ENCODE results near the gene ATXN10. TPM values are rescaled to one million over a fixed set of nuclear protein-coding genes. Genes with fewer than 3 reads are reported as not detected.
"Not testable (repeated sequence)": the region's sequence is repeated elsewhere in the genome, so short reads cannot be mapped to it uniquely, and the experiment has no call there.

The ATXN10 gene
- total RNA-seq, 1 donor from 2014 or later: 99.7 TPM

- Mint-ChIP-seq H3K4me1 (peaks cover 28% of the 10 kb centered on the region), H3K4me3 (no peak overlapping the region), H3K36me3 (ENCODE audit: low read depth) (peaks cover 9% of the 10 kb centered on the region), H3K9me3 (no peaks in the 10 kb centered on the region), H3K27ac (no peak overlapping the region), H3K27me3 (no peaks in the 10 kb centered on the region)
- intact Hi-C loops (cut with micrococcal nuclease): no loop called here
- no peak for DNase-seq
- CTCF ChIA-PET: no interaction called here
- no peak for TF ChIP-seq CTCF (IDR thresholded peaks at IDR 0.05)
- POLR2A ChIA-PET: no interaction called here
- ATAC-seq (ENCODE audit: low read depth): no peak
These were observed 9.5 kb downstream of the ATXN10 start for GRCh38 chr22:45680932-45681700.

GRCh38 chr22:45682064-45682463 is 10.4 kb downstream of the ATXN10 start:
- no peak for TF ChIP-seq CTCF (IDR thresholded peaks at IDR 0.05)
- Mint-ChIP-seq H3K27ac (no peak overlapping the region), H3K27me3 (no peaks in the 10 kb centered on the region), H3K36me3 (ENCODE audit: low read depth) (peaks cover 6% of the 10 kb centered on the region), H3K4me1 (peaks cover 32% of the 10 kb centered on the region), H3K4me3 (no peak overlapping the region), H3K9me3 (no peaks in the 10 kb centered on the region)
- ChIA-PET CTCF (no interaction called here), POLR2A (no interaction called here)
- intact Hi-C loops (cut with micrococcal nuclease): no loop called here
- ATAC-seq (ENCODE audit: low read depth) (no peak), DNase-seq (no peak)

GRCh38 chr22:45682773-45683172 is 11.1 kb downstream of the ATXN10 start:
- CTCF ChIA-PET; H3K27ac Mint-ChIP-seq; POLR2A ChIA-PET; ATAC-seq (ENCODE audit: low read depth); intact Hi-C loops (cut with micrococcal nuclease); H3K4me3 Mint-ChIP-seq; H3K36me3 Mint-ChIP-seq (ENCODE audit: low read depth); H3K9me3 Mint-ChIP-seq; DNase-seq; H3K27me3 Mint-ChIP-seq: not testable (repeated sequence)
- peaks cover 30% of the 10 kb centered on the region for H3K4me1 Mint-ChIP-seq

GRCh38 chr22:45683248-45683647 is 11.6 kb downstream of the ATXN10 start:
- no peak for TF ChIP-seq CTCF (IDR thresholded peaks at IDR 0.05)
- no peaks in the 10 kb centered on the region for H3K9me3 Mint-ChIP-seq
- H3K27me3 Mint-ChIP-seq: no peaks in the 10 kb centered on the region
- H3K36me3 Mint-ChIP-seq (ENCODE audit: low read depth): peaks cover 2% of the 10 kb centered on the region
- intact Hi-C loops (cut with micrococcal nuclease): no loop called here
- CTCF ChIA-PET: no interaction called here
- H3K27ac Mint-ChIP-seq: no peak overlapping the region
- H3K4me3 Mint-ChIP-seq: no peak overlapping the region
- H3K4me1 Mint-ChIP-seq: peaks cover 27% of the 10 kb centered on the region
- no peak for DNase-seq
- POLR2A ChIA-PET: interaction anchor here (1.0 to 1.3 kb wide), 2 partner anchors 10 to 11 kb away, joined by 3 to 4 read pairs; partner anchors contain the start of gene ATXN10
- ATAC-seq (ENCODE audit: low read depth): peak; percentile 78

GRCh38 chr22:45683680-45684079 is 12.0 kb downstream of the ATXN10 start:
- intact Hi-C loops (cut with micrococcal nuclease): no loop called here
- Mint-ChIP-seq H3K4me1 (peaks cover 24% of the 10 kb centered on the region), H3K9me3 (no peaks in the 10 kb centered on the region), H3K27ac (no peak overlapping the region), H3K27me3 (no peaks in the 10 kb centered on the region), H3K36me3 (ENCODE audit: low read depth) (peaks cover 2% of the 10 kb centered on the region), H3K4me3 (no peak overlapping the region)
- ATAC-seq (ENCODE audit: low read depth) (peak; percentile 19), DNase-seq (no peak)
- ChIA-PET CTCF (no interaction called here), POLR2A (interaction anchor here (1.0 to 1.3 kb wide), 2 partner anchors 10 to 12 kb away, joined by 3 to 4 read pairs; partner anchors contain the start of gene ATXN10)
- no peak for TF ChIP-seq CTCF (IDR thresholded peaks at IDR 0.05)

Measured in activated B cell treated with CpG ODN at 0.5 μM for 24 hours (primary cell).